SU-DHL-6 (cell line): Measurements from ENCODE around the gene ABI1.

Experiments used
- H2AFZ ChIP-seq: fragments of 200-600 bp; sonication (generic); 2 replicates; pipeline ENCODE4 v1.6.1; 2014; ENCODE audit warnings: low read depth, mild to moderate bottlenecking, moderate library complexity, mixed read lengths, antibody characterized with exemption, low read length; ENCODE audit not compliant: severe bottlenecking
- H3F3A ChIP-seq: fragments of 200-600 bp; shearing (Covaris generic); 2 replicates; pipeline ENCODE4 v1.6.0; 2016; ENCODE audit warnings: antibody characterized with exemption, mild to moderate bottlenecking; ENCODE audit not compliant: insufficient read depth
- H3K27ac ChIP-seq: fragments of 200-600 bp; sonication (generic); 2 replicates; pipeline ENCODE4 v1.5.1; 2016; ENCODE audit warnings: low read depth, mild to moderate bottlenecking, low read length, moderate library complexity, mixed read lengths
- H3K27me3 ChIP-seq: fragments of 200-600 bp; sonication (generic), shearing (Covaris generic); 2 replicates; pipeline ENCODE4 v1.6.0; 2014; ENCODE audit warnings: mild to moderate bottlenecking, low read length
- H3K36me3 ChIP-seq: fragments of 200-600 bp; sonication (generic); 2 replicates; pipeline ENCODE4 v1.6.1; 2014; ENCODE audit warnings: mild to moderate bottlenecking, low read length, mixed read lengths
- H3K4me2 ChIP-seq: fragments of 300-600, 200-600 bp; shearing (Covaris generic), sonication (generic); 2 replicates; pipeline ENCODE4 v1.6.0; 2014; ENCODE audit warnings: low read length, low read depth, mild to moderate bottlenecking; ENCODE audit not compliant: poor library complexity, severe bottlenecking
- H3K4me3 ChIP-seq: fragments of 200-600 bp; sonication (generic); 2 replicates; pipeline ENCODE4 v1.5.1; 2014; ENCODE audit warnings: antibody characterized with exemption, low read length, mild to moderate bottlenecking, mixed read lengths; ENCODE audit not compliant: insufficient read depth, poor library complexity, severe bottlenecking
- H3K79me2 ChIP-seq: fragments of 200-600 bp; sonication (generic); 2 replicates; pipeline ENCODE4 v1.6.1; 2014; ENCODE audit warnings: mild to moderate bottlenecking, low read length, moderate library complexity; ENCODE audit not compliant: insufficient read depth
- H3K9ac ChIP-seq: fragments of 200-600 bp; sonication (generic); 2 replicates; pipeline ENCODE4 v1.7.0; 2014; ENCODE audit warnings: mild to moderate bottlenecking, low read length
- H3K9me2 ChIP-seq: fragments of 200-600 bp; sonication (generic); replicated peaks from 2 replicates; pipeline ENCODE4 v1.6.1; 2014; ENCODE audit warnings: low read length; ENCODE audit not compliant: insufficient read depth
- H3K9me3 ChIP-seq: fragments of 200-600 bp; sonication (generic); 2 replicates; pipeline ENCODE4 v1.6.1; 2014; ENCODE audit warnings: low read length, mixed read lengths; ENCODE audit not compliant: insufficient read depth
- H4K20me1 ChIP-seq: fragments of 200-600 bp; sonication (generic); 2 replicates; pipeline ENCODE4 v1.6.1; 2014; ENCODE audit warnings: low read depth, mild to moderate bottlenecking, antibody characterized with exemption, low read length, moderate library complexity, mixed read lengths
- CTCF ChIP-seq: fragments of 200-600 bp; sonication (generic); IDR thresholded peaks from one replicate; pipeline ENCODE4 v1.5.1; 2017; ENCODE audit warnings: antibody characterized with exemption, mild to moderate bottlenecking, low read length, moderate library complexity; ENCODE audit not compliant: insufficient read depth, poor library complexity, severe bottlenecking
- EZH2phosphoT487 ChIP-seq: fragments of 200-600 bp; sonication (generic), shearing (Covaris generic); conservative IDR thresholded peaks from 2 replicates; pipeline ENCODE4 v1.6.1; 2018; ENCODE audit warnings: mild to moderate bottlenecking, antibody characterized with exemption, low read length, moderate library complexity, mixed read lengths

Gene ABI1

GRCh38 chr10:26755443-26755903 is 105.3 kb downstream of the ABI1 start:
- Histone ChIP-seq H2AFZ (no peak overlapping the region), H3K27me3 (no peaks in the 10 kb centered on the region), H3K9me3 (no peaks in the 10 kb centered on the region), H3F3A (peaks cover 86% of the 10 kb centered on the region), H3K4me3 (no peak overlapping the region), H3K9ac (no peak overlapping the region), H3K36me3 (peaks cover 57% of the 10 kb centered on the region), H3K9me2 (no peaks in the 10 kb centered on the region), H3K27ac (peak overlapping the region; percentile 72), H4K20me1 (no peaks in the 10 kb centered on the region), H3K4me2 (peak overlapping the region; percentile 43), H3K79me2 (peaks cover 26% of the 10 kb centered on the region)
- TF ChIP-seq CTCF (no peak), EZH2phosphoT487 (no peak)

GRCh38 chr10:26746061-26746460 is 114.7 kb downstream of the ABI1 start:
- Histone ChIP-seq H3K36me3 (peaks cover 53% of the 10 kb centered on the region), H3F3A (peaks cover 65% of the 10 kb centered on the region), H3K9me2 (no peaks in the 10 kb centered on the region), H3K27me3 (no peaks in the 10 kb centered on the region), H3K4me3 (no peak overlapping the region), H3K79me2 (peaks cover 8% of the 10 kb centered on the region; the same call in 1 of the 2 replicates), H3K9me3 (no peaks in the 10 kb centered on the region), H3K27ac (peak overlapping the region; percentile 26; the same call in 1 of the 2 replicates), H4K20me1 (no peaks in the 10 kb centered on the region), H3K9ac (no peak overlapping the region), H3K4me2 (no peak overlapping the region), H2AFZ (no peak overlapping the region)
- TF ChIP-seq CTCF (no peak), EZH2phosphoT487 (no peak)

GRCh38 chr10:26743841-26744240 is 116.9 kb downstream of the ABI1 start:
- Histone ChIP-seq H3K27ac (peak overlapping the region; percentile 60; the same call in 1 of the 2 replicates), H4K20me1 (no peaks in the 10 kb centered on the region), H3K4me3 (no peak overlapping the region), H3K9me3 (no peaks in the 10 kb centered on the region), H3K4me2 (no peak overlapping the region), H3K79me2 (peaks cover 4% of the 10 kb centered on the region; the same call in 1 of the 2 replicates), H3K27me3 (no peaks in the 10 kb centered on the region), H3K9me2 (no peaks in the 10 kb centered on the region), H3K36me3 (peaks cover 35% of the 10 kb centered on the region), H3F3A (peaks cover 69% of the 10 kb centered on the region), H2AFZ (no peak overlapping the region), H3K9ac (no peak overlapping the region)
- no peak for TF ChIP-seq EZH2phosphoT487
- TF ChIP-seq CTCF = no peak

- Histone ChIP-seq H3K27me3 (no peaks in the 10 kb centered on the region), H3K27ac (peak overlapping the region; percentile 60), H3K4me2 (no peak overlapping the region), H3K9me3 (no peaks in the 10 kb centered on the region), H2AFZ (no peak overlapping the region), H3K9me2 (no peaks in the 10 kb centered on the region), H3K9ac (no peak overlapping the region), H3K79me2 (peaks cover under 1% of the 10 kb centered on the region; the same call in 1 of the 2 replicates), H3F3A (peaks cover 69% of the 10 kb centered on the region), H3K36me3 (peaks cover 28% of the 10 kb centered on the region), H4K20me1 (no peaks in the 10 kb centered on the region), H3K4me3 (no peak overlapping the region)
- no peak for TF ChIP-seq CTCF
These were observed 117.7 kb downstream of the ABI1 start for GRCh38 chr10:26743091-26743490.
